Measurements from ENCODE around the gene CDH12. TPM values are rescaled to one million over a fixed set of nuclear protein-coding genes. Genes with fewer than 3 reads are reported as not detected.
"Not testable (repeated sequence)": the region's sequence is repeated elsewhere in the genome, so short reads cannot be mapped to it uniquely, and the experiment has no call there.

The CDH12 gene
- total RNA-seq, 4 donors from 2014 or later = not detected

- ATAC-seq (ENCODE audit: low FRiP score) = no peak
- TF ChIP-seq, protein P1, sequence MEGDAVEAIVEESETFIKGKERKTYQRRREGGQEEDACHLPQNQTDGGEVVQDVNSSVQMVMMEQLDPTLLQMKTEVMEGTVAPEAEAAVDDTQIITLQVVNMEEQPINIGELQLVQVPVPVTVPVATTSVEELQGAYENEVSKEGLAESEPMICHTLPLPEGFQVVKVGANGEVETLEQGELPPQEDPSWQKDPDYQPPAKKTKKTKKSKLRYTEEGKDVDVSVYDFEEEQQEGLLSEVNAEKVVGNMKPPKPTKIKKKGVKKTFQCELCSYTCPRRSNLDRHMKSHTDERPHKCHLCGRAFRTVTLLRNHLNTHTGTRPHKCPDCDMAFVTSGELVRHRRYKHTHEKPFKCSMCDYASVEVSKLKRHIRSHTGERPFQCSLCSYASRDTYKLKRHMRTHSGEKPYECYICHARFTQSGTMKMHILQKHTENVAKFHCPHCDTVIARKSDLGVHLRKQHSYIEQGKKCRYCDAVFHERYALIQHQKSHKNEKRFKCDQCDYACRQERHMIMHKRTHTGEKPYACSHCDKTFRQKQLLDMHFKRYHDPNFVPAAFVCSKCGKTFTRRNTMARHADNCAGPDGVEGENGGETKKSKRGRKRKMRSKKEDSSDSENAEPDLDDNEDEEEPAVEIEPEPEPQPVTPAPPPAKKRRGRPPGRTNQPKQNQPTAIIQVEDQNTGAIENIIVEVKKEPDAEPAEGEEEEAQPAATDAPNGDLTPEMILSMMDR (IDR thresholded peaks at IDR 0.05) = no peak
- no peak for DNase-seq (ENCODE audit: low spot score)
These were observed 76.9 kb downstream of the CDH12 start for GRCh38 chr5:22776285-22776684.

GRCh38 chr5:22774214-22774613 is 78.9 kb downstream of the CDH12 start:
- not testable (repeated sequence) for DNase-seq (ENCODE audit: low spot score); ATAC-seq (ENCODE audit: low FRiP score)

DNA sequence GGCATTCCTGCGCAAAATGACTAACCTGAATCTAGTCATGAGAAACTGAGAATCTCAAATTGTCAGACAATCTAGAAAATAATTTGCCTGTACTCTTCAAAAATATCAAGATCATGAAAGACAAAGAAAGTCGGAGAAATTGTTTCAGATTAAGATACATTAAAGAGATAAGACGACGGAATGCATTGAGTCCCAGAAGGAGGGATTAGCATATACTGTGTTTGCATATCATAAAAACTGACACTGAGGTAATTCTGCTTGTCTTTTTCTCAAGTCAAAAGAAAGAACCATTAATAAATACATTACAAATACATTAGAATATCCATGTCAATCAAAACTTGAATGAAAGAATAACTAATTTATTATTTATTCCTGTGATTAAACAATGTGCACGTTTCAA is 88.4 kb downstream of the CDH12 start:
- TF ChIP-seq, protein P1 (IDR thresholded peaks at IDR 0.05) = no peak
- DNase-seq (ENCODE audit: low spot score) (no peak), ATAC-seq (ENCODE audit: low FRiP score) (no peak)

- ATAC-seq (ENCODE audit: low FRiP score) (no peak), DNase-seq (ENCODE audit: low spot score) (no peak)
- TF ChIP-seq, protein P1 (IDR thresholded peaks at IDR 0.05) = no peak
These were observed 95.4 kb downstream of the CDH12 start for GRCh38 chr5:22757776-22758175.

- TF ChIP-seq, protein P1 (IDR thresholded peaks at IDR 0.05) = no peak
- DNase-seq (ENCODE audit: low spot score) (no peak), ATAC-seq (ENCODE audit: low FRiP score) (no peak)
These were observed 99.0 kb downstream of the CDH12 start for GRCh38 chr5:22754155-22754554.

GRCh38 chr5:22751536-22751935 is 101.6 kb downstream of the CDH12 start:
- ATAC-seq (ENCODE audit: low FRiP score) (no peak), DNase-seq (ENCODE audit: low spot score) (no peak)
- TF ChIP-seq, protein P1 (IDR thresholded peaks at IDR 0.05) = no peak

DNA sequence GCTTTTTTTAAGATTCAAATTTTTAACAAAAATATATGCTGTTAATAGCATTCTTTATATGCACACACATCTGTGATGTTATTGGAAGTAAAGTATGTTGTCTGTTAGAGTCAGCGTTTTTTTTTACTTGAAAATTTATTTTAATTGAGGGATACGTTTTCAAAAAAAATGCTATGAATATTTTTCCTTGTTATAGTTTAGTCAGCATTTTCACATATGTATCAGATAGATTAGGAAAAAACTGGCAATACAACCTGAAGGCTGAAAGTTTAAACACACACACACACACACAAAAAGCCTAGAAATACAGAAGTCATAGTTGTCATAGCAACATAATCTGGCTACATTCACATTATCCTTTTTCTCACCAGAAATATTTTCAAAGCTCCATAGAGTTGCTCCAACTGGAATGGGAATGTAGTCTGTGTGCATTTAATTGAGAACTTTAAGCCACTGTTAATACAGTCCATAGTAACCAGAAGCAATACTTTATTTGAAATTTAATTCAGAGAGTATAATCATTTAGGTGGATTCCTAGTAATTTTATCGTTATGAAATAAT is 116.6 kb downstream of the CDH12 start:
- DNase-seq (ENCODE audit: low spot score) (no peak), ATAC-seq (ENCODE audit: low FRiP score) (no peak)
- TF ChIP-seq, protein P1 (IDR thresholded peaks at IDR 0.05) = no peak
